ENCODE data around the gene HDAC4. TPM values are rescaled to one million over a fixed set of nuclear protein-coding genes. Genes with fewer than 3 reads are reported as not detected.

HDAC4 gene
- total and polyA plus RNA-seq, 2 experiments from 2014 or later, result 9.3 to 10.8 TPM

DNA sequence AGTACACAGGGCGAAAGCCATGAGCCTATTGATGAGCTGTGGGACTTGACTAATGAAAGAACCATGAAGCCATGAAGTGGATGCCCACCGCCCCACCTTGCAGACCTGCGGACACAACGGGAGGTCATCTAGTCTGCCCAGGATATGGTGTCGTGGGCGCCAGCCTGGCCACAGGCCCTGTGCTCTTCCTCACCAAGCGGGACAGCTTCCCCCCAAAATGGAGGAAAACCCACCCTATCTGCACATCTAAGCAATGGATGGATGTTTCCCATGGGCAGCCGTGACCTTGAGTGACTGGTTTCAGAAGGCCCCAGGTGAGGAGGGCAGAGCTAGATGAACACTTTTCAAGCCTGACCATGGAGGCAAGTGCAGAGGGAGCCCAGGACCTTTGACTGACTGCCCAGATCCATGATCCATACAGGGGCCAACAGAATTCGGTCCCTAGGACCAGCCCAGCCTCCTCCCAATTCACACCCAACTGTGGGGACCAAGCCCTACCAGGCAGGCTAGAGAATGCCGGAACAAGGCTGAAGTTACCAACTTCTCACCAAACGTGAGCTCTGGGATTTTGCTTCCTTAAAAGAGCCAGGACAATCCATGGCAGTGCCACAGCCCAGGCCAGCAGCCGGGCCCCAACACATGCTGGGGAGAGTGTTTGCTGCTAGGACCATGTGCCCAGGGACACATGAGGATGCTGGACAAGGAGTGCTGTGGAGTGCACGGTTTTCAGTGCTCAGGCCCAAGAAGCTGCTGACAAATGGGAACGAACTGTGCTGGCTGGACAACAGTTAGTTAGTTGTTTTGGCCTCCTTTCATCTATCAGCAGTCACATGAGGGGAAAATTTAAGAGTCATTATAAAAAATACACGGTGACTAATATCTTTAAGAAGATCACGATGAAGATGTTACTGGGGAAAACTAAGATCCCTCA, 249.4 kb downstream of the HDAC4 start:
- no peak overlapping the region for H2AFZ ChIP-seq
- no peaks in the 10 kb centered on the region for H4K20me1 ChIP-seq (ENCODE audit: insufficient read depth, poor library complexity, severe bottlenecking)
- no peaks in the 10 kb centered on the region for H3K27me3 ChIP-seq
- H3K4me3 ChIP-seq, result no peak overlapping the region
- no peaks in the 10 kb centered on the region for H3K9me2 ChIP-seq (replicated peaks; ENCODE audit: insufficient read depth)
- H3K4me1 ChIP-seq (ENCODE audit: insufficient read depth), result no peaks in the 10 kb centered on the region
- 95% methylated on average over 16 of the region's 16 CpGs for WGBS (ENCODE audit: low lambda C conversion rate, missing lambda C conversion rate)
- no peak overlapping the region for H3K4me2 ChIP-seq
- H3K27ac ChIP-seq, result no peak overlapping the region
- DNase-seq (ENCODE audit: low spot score), result no peak
- H3K79me2 ChIP-seq, result no peaks in the 10 kb centered on the region
- H3K36me3 ChIP-seq (replicated peaks; ENCODE audit: insufficient read depth, low read depth), result no peaks in the 10 kb centered on the region
- TF ChIP-seq EZH2phosphoT487 (IDR thresholded peaks at IDR 0.05; ENCODE audit: low read depth, severe bottlenecking, unreplicated experiment) (no peak), EZH2 (IDR thresholded peaks at IDR 0.05; ENCODE audit: borderline replicate concordance) (no peak), CTCF (IDR thresholded peaks at IDR 0.05; ENCODE audit: poor library complexity) (no peak)
- no peaks in the 10 kb centered on the region for H3K9me3 ChIP-seq (ENCODE audit: low read depth)

- DNase-seq (ENCODE audit: low spot score), result no peak
- H3K36me3 ChIP-seq (replicated peaks; ENCODE audit: insufficient read depth, low read depth), result no peaks in the 10 kb centered on the region
- H3K27me3 ChIP-seq, result no peaks in the 10 kb centered on the region
- H3K9me3 ChIP-seq (ENCODE audit: low read depth), result no peaks in the 10 kb centered on the region
- H3K79me2 ChIP-seq, result no peaks in the 10 kb centered on the region
- no peak for TF ChIP-seq CTCF (IDR thresholded peaks at IDR 0.05; ENCODE audit: poor library complexity)
- TF ChIP-seq EZH2phosphoT487 (IDR thresholded peaks at IDR 0.05; ENCODE audit: low read depth, severe bottlenecking, unreplicated experiment), result no peak
- TF ChIP-seq EZH2 (IDR thresholded peaks at IDR 0.05; ENCODE audit: borderline replicate concordance), result no peak
- no peaks in the 10 kb centered on the region for H3K9me2 ChIP-seq (replicated peaks; ENCODE audit: insufficient read depth)
- H3K4me3 ChIP-seq, result no peak overlapping the region
- 88% methylated on average over 9 of the region's 9 CpGs for WGBS (ENCODE audit: low lambda C conversion rate, missing lambda C conversion rate)
- no peaks in the 10 kb centered on the region for H3K4me1 ChIP-seq (ENCODE audit: insufficient read depth)
- no peak overlapping the region for H2AFZ ChIP-seq
- H3K4me2 ChIP-seq, result no peak overlapping the region
- H3K27ac ChIP-seq, result no peak overlapping the region
- H4K20me1 ChIP-seq (ENCODE audit: insufficient read depth, poor library complexity, severe bottlenecking), result no peaks in the 10 kb centered on the region
Measured at GRCh38 chr2:239150125-239151011, 250.5 kb downstream of the HDAC4 start.

GRCh38 chr2:239149501-239149900, 251.3 kb downstream of the HDAC4 start:
- H3K36me3 ChIP-seq (replicated peaks; ENCODE audit: insufficient read depth, low read depth), result no peaks in the 10 kb centered on the region

More at GRCh38 chr2:239149501-239149900, 251.3 kb downstream of the HDAC4 start:
- 96% methylated on average over 17 of the region's 17 CpGs for WGBS (ENCODE audit: low lambda C conversion rate, missing lambda C conversion rate)
- Histone ChIP-seq H3K79me2 (no peaks in the 10 kb centered on the region), H3K4me2 (no peak overlapping the region), H2AFZ (no peak overlapping the region), H3K9me3 (ENCODE audit: low read depth) (no peaks in the 10 kb centered on the region), H3K4me3 (no peak overlapping the region), H3K9me2 (replicated peaks; ENCODE audit: insufficient read depth) (no peaks in the 10 kb centered on the region), H3K4me1 (ENCODE audit: insufficient read depth) (no peaks in the 10 kb centered on the region), H3K27ac (no peak overlapping the region), H4K20me1 (ENCODE audit: insufficient read depth, poor library complexity, severe bottlenecking) (no peaks in the 10 kb centered on the region), H3K27me3 (no peaks in the 10 kb centered on the region)
- DNase-seq (ENCODE audit: low spot score), result no peak
- TF ChIP-seq EZH2phosphoT487 (IDR thresholded peaks at IDR 0.05; ENCODE audit: low read depth, severe bottlenecking, unreplicated experiment), result no peak
- no peak for TF ChIP-seq EZH2 (IDR thresholded peaks at IDR 0.05; ENCODE audit: borderline replicate concordance)
- TF ChIP-seq CTCF (IDR thresholded peaks at IDR 0.05; ENCODE audit: poor library complexity), result no peak
